ENCODE data around the gene STRA6. TPM values are rescaled to one million over a fixed set of nuclear protein-coding genes. Genes with fewer than 3 reads are reported as not detected.
A peak's percentile ranks its signal among the peaks of the same experiment; 100 is the strongest.

STRA6 gene
- total RNA-seq, 4 donors from 2014 or later, result 0.76 to 2.2 (median 1.5) TPM; not detected in 1

- intact Hi-C loops (cut with DNase I), result no loop called here
- H3K9me3 ChIP-seq, result no peaks in the 10 kb centered on the region
- H3K27ac ChIP-seq, result peak overlapping the region; percentile 7 to 78 (median 50)
- H3K36me3 ChIP-seq, result no peaks in the 10 kb centered on the region
- peaks cover 0 to 3% (median 0%) of the 10 kb centered on the region in 4 donors for H3K27me3 ChIP-seq
- WGBS, 2 donors, result 33 to 60% methylated on average over 1 to 6 of the region's 17 CpGs
- no peak overlapping the region for H3K4me3 ChIP-seq
- DNase-seq, result no peak
- peaks cover 8 to 61% (median 30%) of the 10 kb centered on the region in 3 donors for H3K4me1 ChIP-seq
- TF ChIP-seq POLR2A (IDR thresholded peaks at IDR 0.05) (no peak), CTCF (IDR thresholded peaks at IDR 0.05) (no peak)
Measured at GRCh38 chr15:74179983-74180880, 22.4 kb downstream of the STRA6 start.

- Histone ChIP-seq H3K4me3 (no peak overlapping the region), H3K4me1 (peaks cover 8 to 68% (median 31%) of the 10 kb centered on the region in 3 donors), H3K27me3 (peaks cover 0 to 3% (median 0%) of the 10 kb centered on the region in 4 donors), H3K27ac (peak overlapping the region; percentile 23 to 78 (median 50)), H3K9me3 (no peaks in the 10 kb centered on the region), H3K36me3 (no peaks in the 10 kb centered on the region)
- no peak for DNase-seq
- no peak for TF ChIP-seq CTCF (IDR thresholded peaks at IDR 0.05)
- TF ChIP-seq POLR2A (IDR thresholded peaks at IDR 0.05), result no peak
- intact Hi-C loops (cut with DNase I), result no loop called here
- 54 to 73% methylated on average over 3 to 4 of the region's 13 CpGs for WGBS, 2 donors
Measured at GRCh38 chr15:74179101-74179841, 23.3 kb downstream of the STRA6 start.

GRCh38 chr15:74178326-74179100 lies 24.1 kb downstream of the STRA6 start:
- Histone ChIP-seq H3K4me3 (no peak overlapping the region), H3K27ac (peak overlapping the region in 3 of 4 donors; percentile 23 to 76 (median 70)), H3K9me3 (no peaks in the 10 kb centered on the region), H3K36me3 (no peaks in the 10 kb centered on the region), H3K4me1 (peaks cover 10 to 76% (median 35%) of the 10 kb centered on the region in 3 donors), H3K27me3 (peaks cover 0 to 3% (median 0%) of the 10 kb centered on the region in 4 donors)
- DNase-seq, result no peak
- intact Hi-C loops (cut with DNase I), result no loop called here
- TF ChIP-seq CTCF (IDR thresholded peaks at IDR 0.05) (no peak), POLR2A (IDR thresholded peaks at IDR 0.05) (no peak)
- 87 to 88% methylated on average over 6 to 7 of the region's 7 CpGs for WGBS, 2 donors

- Histone ChIP-seq H3K9me3 (no peaks in the 10 kb centered on the region), H3K4me3 (no peak overlapping the region), H3K4me1 (peaks cover 14 to 95% (median 35%) of the 10 kb centered on the region in 3 donors), H3K27ac (no peak overlapping the region), H3K36me3 (no peaks in the 10 kb centered on the region), H3K27me3 (peaks cover 0 to 3% (median 0%) of the 10 kb centered on the region in 4 donors)
- WGBS, 2 donors, result 65 to 80% methylated on average over 3 to 5 of the region's 10 CpGs
- intact Hi-C loops (cut with DNase I), result no loop called here
- DNase-seq, result no peak
- TF ChIP-seq POLR2A (IDR thresholded peaks at IDR 0.05), result no peak
- TF ChIP-seq CTCF (IDR thresholded peaks at IDR 0.05), result no peak
Measured at GRCh38 chr15:74176262-74177214, 26.0 kb downstream of the STRA6 start.

All from esophagus squamous epithelium (tissue), 5 donors.